Mesodermal cell (in vitro differentiated cells): ENCODE data around the gene PBX1.

ENCODE experiments used
- H3K27ac ChIP-seq: 2 replicates; pipeline ENCODE4 v1.7.0; 2013; ENCODE audit warnings: mild to moderate bottlenecking, low read depth, low read length, moderate library complexity; ENCODE audit not compliant: severe bottlenecking
- H3K36me3 ChIP-seq: 2 replicates; pipeline ENCODE4 v1.7.1; 2013; ENCODE audit warnings: mild to moderate bottlenecking, low read length, moderate library complexity; ENCODE audit not compliant: control insufficient read depth, insufficient read depth
- H3K4me1 ChIP-seq: one replicate; pipeline ENCODE4 v1.7.1; 2013; ENCODE audit warnings: mild to moderate bottlenecking, low read length; ENCODE audit not compliant: insufficient read depth, control insufficient read depth, poor library complexity, severe bottlenecking
- H3K4me3 ChIP-seq: 2 replicates; pipeline ENCODE4 v1.7.0; 2013; ENCODE audit warnings: low read length, control low read depth, mild to moderate bottlenecking; ENCODE audit not compliant: insufficient read depth, poor library complexity, severe bottlenecking; ENCODE audit errors: extremely low read depth
- H3K9me3 ChIP-seq: 2 replicates; pipeline ENCODE4 v1.7.1; 2013; ENCODE audit warnings: mild to moderate bottlenecking, low read length, moderate library complexity; ENCODE audit not compliant: control insufficient read depth
- WGBS, 2 experiments: methylation state at CpG; one replicate each; pipeline ENCODE4 v1.1.5; 2013; ENCODE audit warnings: missing lambda C conversion rate in 2 of 2; ENCODE audit not compliant: insufficient coverage in 2 of 2; 5-methylcytosine and 5-hydroxymethylcytosine counted together

PBX1 gene

DNA sequence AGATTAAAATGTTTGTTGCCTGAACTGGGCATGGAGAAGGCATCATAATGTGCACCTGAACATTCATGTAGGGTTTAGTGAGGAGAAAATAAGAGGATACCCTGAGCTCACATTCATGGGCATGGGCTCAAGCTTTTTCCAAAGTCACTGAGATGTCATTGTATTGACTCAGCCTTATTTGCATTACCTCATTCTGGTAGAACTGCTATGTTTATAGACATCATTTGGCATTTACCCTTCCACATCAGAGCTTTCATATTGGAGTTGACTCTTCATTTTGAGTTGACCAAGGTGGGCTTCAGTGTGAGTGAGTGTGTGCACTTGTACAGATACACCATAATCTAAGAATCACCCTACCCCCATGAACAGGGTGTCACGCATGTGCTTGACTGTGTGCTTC, 143.2 kb downstream of the PBX1 start:
- Histone ChIP-seq H3K9me3 (no peaks in the 10 kb centered on the region), H3K27ac (no peak overlapping the region), H3K36me3 (no peaks in the 10 kb centered on the region), H3K4me3 (no peak overlapping the region), H3K4me1 (peaks cover 16% of the 10 kb centered on the region)
- no CpG with 5 or more reads among the region's 1 CpG for WGBS, 2 experiments

DNA sequence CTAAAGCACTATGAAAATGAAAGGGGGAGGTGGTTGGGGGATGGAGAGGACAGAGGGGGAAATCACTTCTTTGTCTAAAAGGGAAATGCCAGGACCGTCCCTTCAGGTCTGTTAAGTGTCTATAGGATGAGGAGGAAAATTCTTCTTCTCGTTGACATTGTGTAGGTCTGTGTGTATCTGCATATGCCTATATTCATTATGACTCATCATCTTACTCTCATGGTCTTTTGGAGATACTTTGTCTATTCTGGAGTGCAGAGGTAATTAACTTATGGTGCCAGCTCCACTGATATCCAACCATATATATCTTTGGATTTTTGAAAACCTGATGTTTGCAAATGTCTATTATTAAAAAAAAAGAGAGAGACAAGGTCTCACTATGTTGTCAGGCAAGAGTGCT, 143.7 kb downstream of the PBX1 start:
- Histone ChIP-seq H3K27ac (no peak overlapping the region), H3K36me3 (no peaks in the 10 kb centered on the region), H3K9me3 (no peaks in the 10 kb centered on the region), H3K4me3 (no peak overlapping the region), H3K4me1 (peaks cover 21% of the 10 kb centered on the region)
- 83% methylated on average over 1 of the region's 2 CpGs; no CpG with 5 or more reads in 1 of the 2 experiments for WGBS, 2 experiments

DNA sequence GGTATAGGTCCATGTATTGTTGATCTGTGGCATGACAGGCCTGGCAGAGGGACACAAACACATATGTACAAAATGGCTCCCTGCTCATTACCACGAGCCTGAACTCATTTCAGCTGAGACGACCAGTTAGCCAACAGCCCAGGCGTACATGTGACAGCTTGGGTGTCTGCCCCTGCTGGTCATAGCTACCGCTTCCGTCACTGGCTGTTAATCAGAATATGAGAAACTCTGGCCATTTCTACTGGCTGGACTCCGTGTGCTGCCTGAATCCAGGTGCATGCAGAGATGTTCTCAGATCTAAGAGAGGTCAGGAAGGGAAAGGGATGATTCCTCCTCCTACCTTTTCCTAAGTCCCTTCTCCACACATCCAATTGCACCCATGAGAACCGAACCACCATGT, 144.5 kb downstream of the PBX1 start:
- no peaks in the 10 kb centered on the region for H3K9me3 ChIP-seq
- H3K4me3 ChIP-seq = no peak overlapping the region
- peaks cover 27% of the 10 kb centered on the region for H3K4me1 ChIP-seq
- no peak overlapping the region for H3K27ac ChIP-seq
- 94 to 96% methylated on average over 3 to 5 of the region's 7 CpGs for WGBS, 2 experiments
- no peaks in the 10 kb centered on the region for H3K36me3 ChIP-seq

DNA sequence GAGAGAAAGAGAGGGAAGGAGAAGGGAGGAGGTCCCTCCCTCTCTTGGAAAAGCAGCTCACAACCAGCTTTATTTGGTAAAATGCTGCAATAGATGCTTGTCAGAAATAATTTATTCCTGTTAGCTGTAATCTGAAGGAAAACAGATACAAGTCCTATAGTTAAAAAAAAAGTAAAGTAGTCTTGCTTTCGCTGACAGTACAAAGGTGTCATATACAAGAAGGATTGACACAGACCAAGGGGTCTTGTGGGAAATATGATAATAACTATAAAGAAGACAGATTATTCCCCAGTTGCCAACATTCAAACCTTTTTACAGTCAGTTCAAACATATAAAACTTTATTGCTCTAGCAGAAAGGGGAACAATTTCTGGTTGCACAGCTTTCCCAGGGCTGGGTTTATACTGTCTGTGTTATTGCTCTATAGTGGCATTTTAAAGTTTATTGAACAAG, 145.0 kb downstream of the PBX1 start:
- Histone ChIP-seq H3K36me3 (no peaks in the 10 kb centered on the region), H3K27ac (no peak overlapping the region), H3K9me3 (no peaks in the 10 kb centered on the region), H3K4me3 (no peak overlapping the region), H3K4me1 (peaks cover 27% of the 10 kb centered on the region)
- WGBS, 2 experiments = no CpG with 5 or more reads among the region's 1 CpG

- H3K36me3 ChIP-seq = no peaks in the 10 kb centered on the region
- WGBS, 2 experiments = 33 to 60% methylated on average over 1 of the region's 1 CpG
- no peak overlapping the region for H3K27ac ChIP-seq
- H3K4me3 ChIP-seq = no peak overlapping the region
- no peaks in the 10 kb centered on the region for H3K9me3 ChIP-seq
- H3K4me1 ChIP-seq = peaks cover 27% of the 10 kb centered on the region
Measured at GRCh38 chr1:164704954-164705353, 146.0 kb downstream of the PBX1 start.

DNA sequence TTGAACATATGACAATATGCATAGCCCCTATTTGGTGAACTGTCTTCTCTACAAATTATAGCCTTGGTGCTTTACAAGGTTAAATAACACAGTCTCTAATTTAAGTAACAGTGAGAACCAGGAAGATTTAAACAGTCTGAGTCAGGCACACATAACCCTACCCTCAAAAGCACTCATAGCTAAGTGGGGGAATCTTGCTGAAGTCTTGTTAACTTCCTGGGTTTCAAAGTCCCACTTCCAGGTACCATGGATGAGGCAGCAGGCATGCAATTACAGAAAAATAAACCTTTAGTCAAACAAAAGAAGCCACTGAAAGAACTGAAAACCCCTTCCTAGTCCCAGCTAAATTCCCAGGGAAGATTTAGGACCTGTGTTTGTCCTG, 147.6 kb downstream of the PBX1 start:
- H3K27ac ChIP-seq = peak overlapping the region; percentile 76
- no peaks in the 10 kb centered on the region for H3K36me3 ChIP-seq
- peaks cover 27% of the 10 kb centered on the region for H3K4me1 ChIP-seq
- H3K4me3 ChIP-seq = no peak overlapping the region
- no peaks in the 10 kb centered on the region for H3K9me3 ChIP-seq

DNA sequence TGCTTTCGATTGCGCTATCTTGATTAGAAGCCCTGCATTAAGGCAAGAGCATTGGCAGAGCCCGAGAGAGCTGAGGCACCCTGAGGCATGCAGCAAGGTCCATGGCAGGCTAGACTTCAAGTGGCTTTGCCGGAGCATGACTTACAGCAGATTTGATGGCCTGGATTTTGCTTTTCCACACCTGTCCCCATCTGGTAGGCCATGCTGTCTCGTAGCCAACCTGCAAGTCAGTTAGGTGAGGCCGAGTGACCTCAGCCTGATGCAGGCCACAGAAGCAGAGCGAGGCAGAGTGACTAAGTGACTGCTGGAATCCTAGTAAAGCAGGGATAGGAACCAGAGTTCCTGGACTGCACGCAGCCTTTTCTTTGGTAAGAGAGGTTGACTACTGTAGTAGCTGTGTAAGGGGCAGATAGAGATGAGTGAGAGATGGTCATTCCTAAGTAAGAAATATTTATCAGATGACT, 148.9 kb downstream of the PBX1 start:
- peaks cover 20% of the 10 kb centered on the region for H3K4me1 ChIP-seq
- no peaks in the 10 kb centered on the region for H3K36me3 ChIP-seq
- H3K27ac ChIP-seq = peak overlapping the region; percentile 16
- H3K4me3 ChIP-seq = no peak overlapping the region
- H3K9me3 ChIP-seq = no peaks in the 10 kb centered on the region
- 85 to 91% methylated on average over 6 to 8 of the region's 8 CpGs for WGBS, 2 experiments

GRCh38 chr1:164708596-164708995, 149.6 kb downstream of the PBX1 start:
- H3K9me3 ChIP-seq = no peaks in the 10 kb centered on the region
- no CpG with 5 or more reads among the region's 3 CpGs for WGBS, 2 experiments
- no peak overlapping the region for H3K4me3 ChIP-seq
- H3K36me3 ChIP-seq = no peaks in the 10 kb centered on the region
- H3K4me1 ChIP-seq = peaks cover 20% of the 10 kb centered on the region
- H3K27ac ChIP-seq = no peak overlapping the region

- H3K4me3 ChIP-seq = no peak overlapping the region
- 87 to 91% methylated on average over 4 of the region's 4 CpGs for WGBS, 2 experiments
- peaks cover 20% of the 10 kb centered on the region for H3K4me1 ChIP-seq
- no peaks in the 10 kb centered on the region for H3K9me3 ChIP-seq
- no peaks in the 10 kb centered on the region for H3K36me3 ChIP-seq
- H3K27ac ChIP-seq = no peak overlapping the region
Measured at GRCh38 chr1:164709126-164709525, 150.1 kb downstream of the PBX1 start.

DNA sequence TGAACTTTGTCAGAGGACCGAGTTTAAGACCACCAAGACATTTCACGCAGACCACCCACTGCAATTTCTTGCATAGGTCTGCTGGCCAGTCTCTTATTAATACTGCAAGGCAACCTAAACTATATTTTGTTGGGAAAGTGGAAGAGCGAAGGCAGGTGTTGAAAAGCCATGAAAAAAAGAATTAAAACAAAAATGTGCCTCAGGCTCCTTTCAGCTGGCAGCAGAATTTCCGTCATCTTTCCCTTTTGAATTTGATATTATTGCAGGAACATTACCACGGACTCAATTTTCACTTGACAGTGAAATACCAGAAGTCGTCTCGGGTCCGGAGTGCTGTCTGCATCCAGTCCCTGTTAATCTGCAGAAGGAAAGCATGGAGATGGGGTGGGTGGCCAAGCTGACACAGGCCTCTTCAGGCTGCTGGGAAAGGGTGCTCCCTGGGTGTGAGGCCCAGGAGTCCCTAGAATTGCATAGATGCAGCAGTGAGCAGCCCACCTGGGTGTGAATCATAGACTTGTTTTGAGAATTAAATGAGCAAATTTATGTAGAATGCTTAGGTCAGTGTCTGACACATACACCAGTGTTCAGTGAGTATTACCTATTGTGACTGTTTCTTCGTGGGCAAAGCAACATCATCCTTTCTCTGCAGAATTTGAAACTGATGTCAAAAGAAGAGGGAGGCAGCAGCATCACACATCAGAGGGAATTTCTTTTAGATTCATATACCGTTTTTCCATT, 150.7 kb downstream of the PBX1 start:
- Histone ChIP-seq H3K36me3 (no peaks in the 10 kb centered on the region), H3K4me1 (peaks cover 20% of the 10 kb centered on the region), H3K4me3 (no peak overlapping the region), H3K9me3 (no peaks in the 10 kb centered on the region), H3K27ac (no peak overlapping the region)
- 87 to 98% methylated on average over 6 to 9 of the region's 10 CpGs for WGBS, 2 experiments
